Measurements from ENCODE around the gene SPATA31A1.
"Not testable (repeated sequence)": the region's sequence is repeated elsewhere in the genome, so short reads cannot be mapped to it uniquely, and the experiment has no call there.

SPATA31A1 gene

DNA sequence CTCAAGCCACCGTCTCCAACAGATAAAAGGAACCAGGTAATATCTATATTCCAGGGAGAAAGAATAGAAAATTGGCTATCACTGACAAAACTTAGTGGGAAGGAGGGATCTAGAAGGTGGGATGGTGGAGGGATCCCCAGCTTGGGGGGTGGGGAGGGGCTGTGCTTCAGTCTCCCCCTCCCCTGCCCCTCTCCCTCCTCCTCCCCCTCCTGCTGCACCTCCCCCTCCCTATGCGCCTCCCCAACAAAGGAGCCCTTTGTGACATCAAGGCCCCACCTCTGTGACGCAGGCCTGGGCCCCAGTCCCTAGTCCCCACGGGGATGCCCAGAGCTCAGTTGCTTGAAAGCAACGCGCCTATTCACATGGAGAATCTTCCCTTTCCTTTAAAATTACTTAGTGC lies at the start of gene SPATA31A1:
SPATA31A1 (plus strand) TSS at position 301 of the 400 bp plus-strand sequence; CDS start at position 363, 62 bp downstream.
- not testable (repeated sequence) for DNase-seq

DNA sequence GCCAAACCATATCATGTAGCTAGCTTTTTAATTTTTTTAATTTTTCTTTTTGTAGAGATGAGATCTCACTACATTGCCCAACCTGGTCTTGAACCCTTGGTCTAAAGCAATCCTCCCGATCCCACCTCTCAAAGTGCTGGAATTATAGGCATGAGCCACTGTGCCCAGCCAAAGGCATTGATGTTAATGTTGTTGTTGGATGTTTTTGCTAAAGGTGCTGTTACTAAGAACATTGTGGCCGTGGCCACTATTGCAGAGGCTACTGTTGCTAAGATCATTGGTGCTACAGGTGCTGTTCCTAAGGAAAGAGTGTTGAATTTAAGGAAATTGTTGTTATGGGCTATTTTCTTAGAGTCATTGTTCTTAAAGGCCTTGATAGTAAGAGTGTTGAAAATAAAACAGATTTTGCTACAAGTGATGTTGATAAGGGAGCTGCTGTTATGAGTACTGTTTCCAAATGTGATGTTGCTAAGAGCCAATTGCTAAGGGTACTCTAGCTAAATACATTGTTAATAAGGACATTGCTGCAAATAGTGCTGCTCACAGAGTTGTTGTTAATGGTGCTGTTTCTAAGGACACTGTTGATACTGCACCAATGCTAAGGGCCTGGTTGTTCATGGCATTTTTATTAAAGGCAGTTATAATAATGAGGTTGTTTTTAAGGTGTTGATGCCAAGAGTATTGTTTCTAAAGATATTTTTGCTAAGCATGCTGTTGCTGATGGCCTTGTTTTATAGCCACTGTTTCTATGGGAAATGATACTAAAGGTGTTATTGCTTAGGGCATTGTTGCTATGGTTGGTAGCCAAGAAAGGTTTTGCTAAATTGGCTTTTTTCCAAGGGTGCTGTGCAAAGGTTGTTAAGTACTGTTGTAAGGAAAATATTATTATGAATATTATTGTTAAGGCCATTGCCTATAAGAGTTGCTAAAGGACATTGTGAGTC lies 52.1 kb downstream of the SPATA31A1 start:
- not testable (repeated sequence) for DNase-seq

GRCh38 chr9:39411254-39411940 lies 55.9 kb downstream of the SPATA31A1 start:
- not testable (repeated sequence) for DNase-seq
